GM19099 (cell line): Measurements from ENCODE around the gene EPHA4.

ENCODE experiments used
- POLR2A ChIP-seq: IDR thresholded peaks from 3 replicates; pipeline ENCODE4 v1.6.1; 2011; ENCODE audit warnings: low read depth; ENCODE audit not compliant: insufficient read length; ENCODE audit errors: extremely low read depth

The EPHA4 gene

GRCh38 chr2:221572219-221572820, at the start of gene EPHA4:
Gene EPHA4 (minus strand): TSS chr2:221572304. CDS start chr2:221572248, 56 bp downstream.
- TF ChIP-seq POLR2A, result no peak

DNA sequence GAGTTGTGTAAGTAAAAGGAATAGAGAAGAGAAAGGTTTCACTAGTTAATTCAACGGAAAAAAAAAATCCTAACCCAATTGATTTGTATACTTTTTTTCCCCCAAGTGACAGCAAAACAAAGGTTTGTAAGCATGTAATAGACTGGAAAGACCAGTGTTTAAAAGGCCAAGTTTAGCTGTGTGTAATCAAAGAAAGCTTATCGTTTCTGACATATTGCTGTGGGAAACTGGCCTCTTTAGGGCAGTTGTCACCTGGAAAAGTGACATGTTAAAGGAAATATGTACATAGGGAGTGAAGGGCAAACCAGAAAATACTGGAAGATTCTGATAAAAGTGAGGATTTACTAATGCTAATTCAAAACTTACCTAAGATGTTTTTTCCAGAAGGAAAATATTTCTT, 45.9 kb upstream of the EPHA4 start:
- TF ChIP-seq POLR2A, result no peak

DNA sequence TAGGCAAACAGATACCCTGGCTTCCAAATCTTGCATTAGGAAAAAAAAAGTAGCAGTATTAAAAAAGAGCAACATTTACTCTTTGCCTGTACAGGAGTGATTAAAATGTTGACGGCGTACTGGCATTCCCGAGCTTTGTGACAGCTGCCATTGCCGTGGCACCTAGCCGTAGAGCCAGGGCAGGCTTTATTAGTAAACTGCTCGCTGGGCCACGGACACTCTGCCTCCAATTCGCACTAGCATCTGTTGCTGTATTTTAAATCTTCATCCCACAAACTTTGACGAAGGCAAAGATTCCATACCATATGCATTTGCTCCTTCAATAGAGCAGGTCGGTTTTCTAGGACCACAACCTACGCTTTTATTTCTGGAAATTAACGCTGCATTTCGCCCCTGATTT, 44.5 kb upstream of the EPHA4 start:
- TF ChIP-seq POLR2A, result no peak

DNA sequence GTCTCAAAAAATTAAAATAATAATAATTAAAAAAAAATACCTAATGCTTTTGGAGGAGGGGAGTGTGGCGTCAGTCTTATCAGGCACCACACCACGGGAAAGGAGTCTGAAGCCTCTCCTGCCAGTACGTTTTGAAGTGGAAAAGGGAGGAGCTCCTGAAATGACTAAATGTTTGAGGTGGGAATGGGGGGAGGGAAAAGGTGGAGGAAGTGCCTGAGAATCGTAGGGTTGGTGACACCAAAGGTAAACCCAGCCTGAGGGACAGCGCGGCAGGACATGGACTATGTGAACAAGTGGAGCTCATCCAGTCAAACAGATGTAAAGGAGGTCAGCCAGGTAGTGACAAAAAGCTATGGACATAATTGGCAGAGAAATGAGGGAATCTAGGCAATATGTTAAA, 42.2 kb upstream of the EPHA4 start:
- TF ChIP-seq POLR2A, result no peak

GRCh38 chr2:221612800-221613199, 40.7 kb upstream of the EPHA4 start:
- TF ChIP-seq POLR2A, result no peak

- no peak for TF ChIP-seq POLR2A
Observed at GRCh38 chr2:221612161-221612560, 40.1 kb upstream of the EPHA4 start.

GRCh38 chr2:221610675-221611074, 38.6 kb upstream of the EPHA4 start:
- no peak for TF ChIP-seq POLR2A

DNA sequence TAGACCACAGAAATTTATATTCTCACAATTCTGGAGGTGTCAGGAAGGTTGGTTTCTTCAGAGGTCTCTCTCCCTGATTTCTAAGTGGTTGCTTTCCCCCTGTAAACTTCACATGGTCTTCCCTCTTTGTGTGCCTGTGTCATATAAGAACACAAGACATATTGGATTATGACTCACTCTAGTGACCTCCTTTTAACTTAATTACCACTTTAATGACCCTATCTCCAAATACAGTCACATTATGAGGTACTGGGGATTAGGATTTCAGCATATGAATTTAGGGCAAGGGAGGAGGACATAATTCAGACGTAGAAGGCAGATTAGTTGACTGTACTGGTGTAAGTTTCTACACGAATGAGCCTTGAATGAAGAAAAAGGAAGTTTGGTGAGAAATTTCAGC, 38.2 kb upstream of the EPHA4 start:
- TF ChIP-seq POLR2A, result no peak

DNA sequence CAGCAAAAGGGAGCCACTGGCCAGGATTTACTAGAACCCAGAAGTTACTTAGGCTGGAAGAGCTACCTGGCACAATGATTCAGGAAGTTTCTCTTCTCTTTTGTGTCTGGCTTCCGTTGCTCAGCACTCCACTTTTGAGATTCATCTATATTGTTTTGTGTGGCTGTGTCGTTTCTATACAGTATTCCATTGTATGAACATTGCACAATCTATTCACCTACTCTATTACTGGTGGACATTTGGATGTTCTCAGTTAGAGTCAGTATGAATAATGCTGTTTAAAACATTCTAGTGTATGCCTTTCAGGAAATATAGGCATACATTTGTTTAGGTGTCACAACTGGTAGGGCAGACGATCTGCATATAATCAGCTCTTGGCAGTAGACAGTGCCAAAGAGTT, 36.3 kb upstream of the EPHA4 start:
- TF ChIP-seq POLR2A, result no peak

- no peak for TF ChIP-seq POLR2A
Observed at GRCh38 chr2:221606424-221606823, 34.3 kb upstream of the EPHA4 start.

- TF ChIP-seq POLR2A, result no peak
Observed at GRCh38 chr2:221605751-221606240, 33.7 kb upstream of the EPHA4 start.

DNA sequence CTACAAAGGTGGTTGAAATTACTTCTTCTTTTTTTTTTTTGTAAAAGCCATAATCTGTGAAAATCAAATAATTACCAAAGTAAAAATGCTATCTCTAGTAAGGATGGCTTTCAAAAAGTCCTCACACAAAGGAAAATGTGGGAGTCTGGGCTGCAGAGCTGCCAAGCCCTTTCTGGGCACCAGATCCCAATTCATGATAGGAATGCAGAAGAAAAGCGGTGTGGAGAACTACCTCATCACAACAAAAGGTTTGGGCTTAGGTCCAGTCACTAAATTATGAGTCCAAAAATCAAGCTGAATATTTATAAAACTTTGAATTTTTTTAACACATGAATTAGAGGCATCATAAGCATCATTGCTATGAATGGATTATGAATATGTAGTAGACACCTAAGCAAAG, 30.8 kb upstream of the EPHA4 start:
- no peak for TF ChIP-seq POLR2A

DNA sequence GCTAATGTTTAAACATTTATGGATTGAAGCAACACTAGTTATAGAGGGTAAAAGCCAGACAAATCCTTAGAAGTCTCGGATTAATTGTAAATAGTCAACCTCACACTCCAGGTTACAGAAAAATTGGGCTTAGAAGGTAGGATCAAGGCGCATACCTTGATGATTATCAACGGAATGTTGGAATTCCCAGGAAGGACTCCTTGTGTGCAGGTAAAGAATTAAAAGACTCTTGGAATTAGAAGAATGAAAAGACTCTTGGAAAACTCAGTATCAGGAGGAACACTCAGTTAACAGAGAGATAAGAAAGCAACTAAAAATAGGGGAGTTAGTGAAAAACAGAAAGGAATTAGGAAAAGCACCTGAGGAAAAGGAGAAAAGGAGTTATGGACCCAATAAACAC, 29.3 kb upstream of the EPHA4 start:
- no peak for TF ChIP-seq POLR2A

GRCh38 chr2:221600388-221600787, 28.3 kb upstream of the EPHA4 start:
- TF ChIP-seq POLR2A, result no peak

DNA sequence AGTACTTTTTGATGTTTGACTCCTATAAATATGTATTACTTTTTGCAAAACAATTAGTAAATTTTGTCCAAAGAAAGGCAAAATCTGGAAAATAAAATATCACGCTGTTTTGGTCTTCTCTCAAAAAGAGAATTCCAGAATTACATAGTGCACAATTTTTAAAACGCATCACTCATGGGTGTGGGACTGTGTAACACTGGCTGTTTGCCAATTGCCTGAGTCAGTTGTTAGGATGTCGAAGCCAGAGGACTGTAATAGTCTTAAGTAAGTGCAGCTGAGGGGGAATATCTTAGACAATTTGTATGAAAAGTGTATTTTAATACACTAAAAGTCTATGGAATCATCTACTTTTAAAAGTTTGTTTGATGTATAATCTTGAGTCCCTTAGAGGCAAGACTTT, 24.1 kb upstream of the EPHA4 start:
- TF ChIP-seq POLR2A, result no peak

DNA sequence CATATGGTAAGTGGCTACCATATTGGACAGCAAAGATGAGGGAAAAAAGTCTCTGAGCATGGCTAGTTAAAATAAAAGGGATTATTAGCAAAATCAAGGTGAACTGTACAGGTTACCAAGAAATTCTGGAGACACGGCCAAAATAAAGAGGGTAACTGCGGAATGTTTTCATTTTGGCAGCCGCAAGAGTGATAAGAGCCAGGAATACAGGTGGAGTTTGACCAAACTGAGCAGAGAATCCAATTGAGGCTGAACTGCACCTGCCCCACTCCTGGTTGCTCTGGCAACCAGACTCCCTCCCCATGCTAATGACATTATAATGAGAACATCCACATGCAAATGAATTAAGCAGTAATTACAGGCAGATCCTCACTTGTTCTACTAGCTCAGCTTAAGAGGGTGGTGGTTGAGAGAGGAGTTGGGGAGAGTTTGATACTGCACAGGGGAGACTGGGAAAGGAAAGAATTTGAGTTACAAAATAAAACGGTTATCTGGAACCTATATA, 18.8 kb upstream of the EPHA4 start:
- TF ChIP-seq POLR2A, result no peak

GRCh38 chr2:221589696-221590095, 17.6 kb upstream of the EPHA4 start:
- no peak for TF ChIP-seq POLR2A
